ENCODE data around the gene IMPDH2.

The IMPDH2 gene

DNA sequence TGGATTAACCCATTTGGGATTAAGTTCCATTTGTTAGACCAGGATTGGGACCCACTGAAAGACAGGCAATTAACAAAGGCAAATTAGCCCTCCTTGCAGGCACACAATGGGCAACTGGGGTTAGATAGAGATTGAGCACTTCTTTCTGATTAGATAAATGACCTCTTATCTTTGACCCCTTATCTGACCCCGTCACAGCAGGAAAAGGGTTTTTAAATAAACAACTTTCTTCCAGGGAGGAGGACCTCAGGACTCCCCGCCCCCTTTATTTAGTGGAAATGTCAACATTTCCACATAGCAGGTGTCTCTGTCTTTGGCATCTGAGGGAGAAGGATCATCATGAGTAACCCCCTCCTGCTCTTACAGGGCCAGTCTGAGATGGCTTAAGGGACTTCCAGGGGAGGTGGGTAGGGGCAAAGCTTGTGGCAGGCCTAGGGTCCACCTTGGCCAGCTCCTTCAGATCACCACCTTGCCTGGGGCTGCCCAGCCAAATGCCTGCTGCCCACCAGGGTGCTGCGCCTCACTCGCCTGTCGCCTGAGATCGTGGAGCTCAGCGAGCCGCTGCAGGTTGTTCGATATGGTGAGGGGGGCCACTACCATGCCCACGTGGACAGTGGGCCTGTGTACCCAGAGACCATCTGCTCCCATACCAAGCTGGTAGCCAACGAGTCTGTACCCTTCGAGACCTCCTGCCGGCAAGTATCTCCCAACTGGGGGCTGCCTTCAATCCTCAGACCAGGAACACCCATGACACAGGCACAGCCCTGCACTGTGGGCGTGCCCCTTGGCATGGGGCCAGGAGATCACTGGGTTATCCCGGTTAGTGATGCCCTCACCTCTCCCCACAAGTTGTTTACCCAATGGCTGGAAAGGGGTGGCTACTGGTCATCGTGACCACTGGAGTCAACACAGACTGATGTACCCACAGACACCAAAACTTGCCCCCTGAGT is 24.6 kb downstream of the IMPDH2 start:
- H3K4me3 Mint-ChIP-seq, result no peak overlapping the region
- peaks cover 34% of the 10 kb centered on the region for H3K4me1 Mint-ChIP-seq
- no peaks in the 10 kb centered on the region for H3K27me3 Mint-ChIP-seq
- H3K27ac Mint-ChIP-seq, result no peak overlapping the region
- H3K9me3 Mint-ChIP-seq, result no peaks in the 10 kb centered on the region
- peaks cover 23% of the 10 kb centered on the region for H3K36me3 Mint-ChIP-seq
- ATAC-seq, result no peak

GRCh38 chr3:49001155-49001554 is 28.0 kb downstream of the IMPDH2 start:
- Mint-ChIP-seq H3K4me1 (peaks cover under 1% of the 10 kb centered on the region), H3K36me3 (peaks cover 6% of the 10 kb centered on the region), H3K27ac (no peak overlapping the region), H3K4me3 (no peak overlapping the region), H3K9me3 (no peaks in the 10 kb centered on the region), H3K27me3 (no peaks in the 10 kb centered on the region)
- no peak for ATAC-seq

- Mint-ChIP-seq H3K4me3 (no peak overlapping the region), H3K27me3 (no peaks in the 10 kb centered on the region), H3K36me3 (peaks cover 16% of the 10 kb centered on the region), H3K9me3 (no peaks in the 10 kb centered on the region), H3K4me1 (peaks cover 7% of the 10 kb centered on the region), H3K27ac (no peak overlapping the region)
- ATAC-seq, result no peak
Observed at GRCh38 chr3:48999085-48999858, 29.9 kb downstream of the IMPDH2 start.

DNA sequence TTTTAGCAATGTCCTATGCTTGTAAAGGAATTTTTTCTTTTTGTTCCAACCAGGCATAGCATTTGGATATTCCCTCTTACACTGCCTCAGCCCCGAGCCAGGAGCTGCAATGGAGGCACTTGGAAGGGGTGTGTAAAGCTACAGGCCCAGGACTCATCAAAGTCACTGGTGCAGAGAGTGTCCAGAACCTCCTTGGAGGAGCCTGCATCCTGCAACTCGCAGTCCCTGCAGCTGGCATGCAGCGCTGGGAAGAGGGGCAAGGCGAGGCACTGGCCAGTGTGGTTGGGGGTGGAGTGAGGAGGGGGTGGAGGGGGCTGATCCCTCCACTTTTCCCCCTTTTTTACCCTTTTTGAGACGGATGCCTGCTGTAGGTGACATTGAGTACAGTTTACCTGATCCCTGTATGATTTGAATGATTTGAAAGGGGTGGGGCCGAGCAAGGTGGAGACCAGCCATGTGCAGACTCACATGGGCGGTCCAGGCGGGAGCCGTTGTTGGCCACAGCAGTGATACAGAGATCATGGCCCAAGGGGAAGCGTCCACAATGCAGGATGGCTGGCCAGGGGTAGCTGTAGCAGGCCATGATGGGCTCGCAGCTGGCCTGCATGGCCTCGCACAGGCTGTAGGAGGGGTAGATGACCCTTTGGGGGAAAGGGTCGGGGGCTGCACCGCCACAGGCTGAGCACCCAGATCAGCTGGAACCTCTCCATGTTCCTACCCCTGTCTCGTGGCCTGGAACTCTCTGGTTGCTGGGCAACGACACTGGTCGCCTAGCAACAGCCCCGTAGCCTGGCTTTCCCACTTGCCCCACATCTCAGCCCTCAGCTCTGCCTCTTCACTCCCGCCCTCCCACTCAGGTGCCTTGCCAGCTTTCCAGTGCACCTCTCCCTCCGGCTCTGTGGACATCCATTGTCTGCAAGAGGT is 31.2 kb downstream of the IMPDH2 start:
- peaks cover 16% of the 10 kb centered on the region for H3K36me3 Mint-ChIP-seq
- no peak overlapping the region for H3K4me3 Mint-ChIP-seq
- ATAC-seq, result no peak
- H3K9me3 Mint-ChIP-seq, result no peaks in the 10 kb centered on the region
- H3K27me3 Mint-ChIP-seq, result no peaks in the 10 kb centered on the region
- peaks cover 7% of the 10 kb centered on the region for H3K4me1 Mint-ChIP-seq
- no peak overlapping the region for H3K27ac Mint-ChIP-seq

- H3K9me3 Mint-ChIP-seq, result no peaks in the 10 kb centered on the region
- no peaks in the 10 kb centered on the region for H3K27me3 Mint-ChIP-seq
- peaks cover 14% of the 10 kb centered on the region for H3K36me3 Mint-ChIP-seq
- no peak overlapping the region for H3K4me3 Mint-ChIP-seq
- no peak for ATAC-seq
- H3K27ac Mint-ChIP-seq, result no peak overlapping the region
- peaks cover 7% of the 10 kb centered on the region for H3K4me1 Mint-ChIP-seq
Observed at GRCh38 chr3:48997102-48997635, 32.0 kb downstream of the IMPDH2 start.

GRCh38 chr3:48996640-48997039 is 32.6 kb downstream of the IMPDH2 start:
- Mint-ChIP-seq H3K27me3 (no peaks in the 10 kb centered on the region), H3K9me3 (no peaks in the 10 kb centered on the region), H3K4me1 (peaks cover 12% of the 10 kb centered on the region)

GRCh38 chr3:48993834-48994233 is 35.4 kb downstream of the IMPDH2 start:
- peaks cover 31% of the 10 kb centered on the region for H3K4me1 Mint-ChIP-seq
- no peak for ATAC-seq

More at GRCh38 chr3:48996640-48997039, 32.6 kb downstream of the IMPDH2 start:
- Mint-ChIP-seq H3K4me3 (no peak overlapping the region), H3K36me3 (peaks cover 10% of the 10 kb centered on the region), H3K27ac (no peak overlapping the region)
- no peak for ATAC-seq

GRCh38 chr3:48991851-48992545 is 37.2 kb downstream of the IMPDH2 start:
- Mint-ChIP-seq H3K4me3 (peak overlapping the region; percentile 12), H3K27ac (peak overlapping the region; percentile 79), H3K9me3 (no peaks in the 10 kb centered on the region), H3K36me3 (peaks cover 10% of the 10 kb centered on the region), H3K27me3 (no peaks in the 10 kb centered on the region), H3K4me1 (peaks cover 40% of the 10 kb centered on the region)
- ATAC-seq, result no peak

More at GRCh38 chr3:48993834-48994233, 35.4 kb downstream of the IMPDH2 start:
- H3K27me3 Mint-ChIP-seq, result no peaks in the 10 kb centered on the region
- H3K9me3 Mint-ChIP-seq, result no peaks in the 10 kb centered on the region
- peaks cover 10% of the 10 kb centered on the region for H3K36me3 Mint-ChIP-seq
- no peak overlapping the region for H3K27ac Mint-ChIP-seq
- H3K4me3 Mint-ChIP-seq, result no peak overlapping the region

GRCh38 chr3:48990636-48991469 is 38.3 kb downstream of the IMPDH2 start:
- H3K36me3 Mint-ChIP-seq, result peaks cover 10% of the 10 kb centered on the region
- no peaks in the 10 kb centered on the region for H3K9me3 Mint-ChIP-seq
- no peaks in the 10 kb centered on the region for H3K27me3 Mint-ChIP-seq
- peak; percentile 18 for ATAC-seq
- peak overlapping the region; percentile 93 for H3K4me3 Mint-ChIP-seq
- peak overlapping the region; percentile 79 for H3K27ac Mint-ChIP-seq
- peaks cover 40% of the 10 kb centered on the region for H3K4me1 Mint-ChIP-seq

- H3K4me3 Mint-ChIP-seq, result peak within 1 kb of the TSS; percentile 93
- peaks cover 37% of the 10 kb centered on the region for H3K4me1 Mint-ChIP-seq
- H3K27me3 Mint-ChIP-seq, result no peaks in the 10 kb centered on the region
- H3K9me3 Mint-ChIP-seq, result no peaks in the 10 kb centered on the region
- H3K36me3 Mint-ChIP-seq, result peaks cover 7% of the 10 kb centered on the region
- peak; percentile 87 for ATAC-seq
- peak within 1 kb of the TSS; percentile 79 for H3K27ac Mint-ChIP-seq
Observed at GRCh38 chr3:48989796-48990635, 39.2 kb downstream of the IMPDH2 start, which contains the start of gene P4HTM. Gene P4HTM (plus strand): TSS chr3:48990241. CDS start chr3:48990257, 16 bp downstream.

DNA sequence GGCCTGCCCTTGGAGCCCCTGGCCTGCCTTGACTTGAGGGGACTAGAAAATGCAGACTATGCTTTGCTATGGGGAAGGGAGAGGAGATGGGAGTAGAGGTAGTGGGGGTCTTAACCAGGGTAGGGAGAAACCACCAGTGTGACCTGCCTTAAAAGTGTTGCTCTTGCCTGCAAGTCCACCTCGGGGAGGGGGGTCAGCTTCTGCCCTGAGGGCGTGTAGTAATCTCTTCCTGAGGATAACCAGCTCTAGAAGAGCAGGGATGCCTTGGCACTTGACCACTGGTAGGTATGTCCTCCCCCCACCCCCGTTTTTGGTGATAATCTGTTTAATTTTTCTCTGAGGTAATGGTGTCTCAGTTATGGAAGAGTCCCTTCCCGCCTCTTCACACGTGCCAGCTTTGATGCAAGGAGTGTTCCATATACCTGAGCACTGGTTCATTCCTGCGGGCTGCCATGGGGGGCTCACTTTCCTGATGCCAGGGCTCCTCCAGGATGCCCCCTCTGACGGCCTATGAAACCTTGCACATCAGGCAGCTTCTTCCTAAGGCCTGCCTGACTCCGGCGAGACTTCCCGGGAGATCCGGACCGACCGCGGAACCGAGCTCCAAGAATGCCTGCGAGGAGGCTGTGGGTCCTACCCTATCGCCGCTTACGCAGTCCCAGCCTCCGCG is 39.9 kb downstream of the IMPDH2 start:
- no peak for ATAC-seq
- Mint-ChIP-seq H3K4me1 (peaks cover 33% of the 10 kb centered on the region), H3K4me3 (peak overlapping the region; percentile 85), H3K27ac (peak overlapping the region; percentile 79), H3K27me3 (no peaks in the 10 kb centered on the region), H3K9me3 (no peaks in the 10 kb centered on the region), H3K36me3 (no peaks in the 10 kb centered on the region)

- no peaks in the 10 kb centered on the region for H3K9me3 Mint-ChIP-seq
- ATAC-seq, result no peak
- peaks cover 21% of the 10 kb centered on the region for H3K36me3 Mint-ChIP-seq
- H3K4me3 Mint-ChIP-seq, result no peak overlapping the region
- H3K27ac Mint-ChIP-seq, result no peak overlapping the region
- no peaks in the 10 kb centered on the region for H3K27me3 Mint-ChIP-seq
- peaks cover 21% of the 10 kb centered on the region for H3K4me1 Mint-ChIP-seq
Observed at GRCh38 chr3:48985831-48986376, 43.3 kb downstream of the IMPDH2 start.

All from stimulated activated memory B cell treated with anti-CD40 and anti-IgM and Interleukin-4, amounts not matched to agents 10 μg/mL and 1 μg/mL and 100 μg/mL, for 72 hours (primary cell).